PC-9 (cell line): Measurements from ENCODE around the gene TNFAIP6. TPM values are rescaled to one million over a fixed set of nuclear protein-coding genes. Genes with fewer than 3 reads are reported as not detected.

Experiments used
- BruUV-seq: library from RNA; stranded (reverse); fragments of 400-500 nt; replicated peaks from 2 replicates; lab custom pipeline; 2021; lab: Mats Ljungman, UMichigan
- CTCF ChIA-PET: fragments of 300-600 bp; sonication (Branson Sonifier 250); formaldehyde crosslinking; loops from one replicate; lab custom pipeline; 2022; ENCODE audit warnings: antibody characterized with exemption; lab: Charles Lee
- POLR2A ChIA-PET: fragments of 300-600 bp; sonication (Branson Sonifier 250); formaldehyde crosslinking; loops from one replicate; lab custom pipeline; 2022; ENCODE audit warnings: antibody characterized with exemption; ENCODE audit not compliant: unreplicated experiment; lab: Charles Lee
- DNase-seq, 2 experiments: peaks; one replicate each; pipeline versions ENCODE4 v3.0.0 to v3.0.0-alpha.2; 2015 to 2022; ENCODE audit warnings: mixed read lengths in 1 of 2
- H2AFZ ChIP-seq: fragments of 200-600 bp; sonication (generic); 2 replicates; pipeline ENCODE4 v1.8.1; 2017; ENCODE audit warnings: antibody characterized with exemption
- H3F3A ChIP-seq: fragments of 200-600 bp; sonication (generic); 2 replicates; pipeline ENCODE4 v1.8.1; 2017; ENCODE audit warnings: antibody characterized with exemption, mild to moderate bottlenecking, low read depth; ENCODE audit not compliant: insufficient read depth
- H3K27ac ChIP-seq: fragments of 200-600 bp; sonication (generic); 2 replicates; pipeline ENCODE4 v1.6.1; 2016; ENCODE audit warnings: mixed run types
- H3K27me3 ChIP-seq: fragments of 200-600 bp; sonication (generic); 2 replicates; pipeline ENCODE4 v1.6.1; 2016; ENCODE audit warnings: low read depth, mixed run types; ENCODE audit not compliant: insufficient read depth
- H3K36me3 ChIP-seq: fragments of 200-600 bp; sonication (generic); 2 replicates; pipeline ENCODE4 v1.6.1; 2016; ENCODE audit warnings: low read depth, mixed run types
- H3K4me1 ChIP-seq: fragments of 200-600 bp; sonication (generic); replicated peaks from 2 replicates; pipeline ENCODE4 v1.6.1; 2016; ENCODE audit warnings: mixed run types; ENCODE audit not compliant: insufficient read depth
- H3K4me2 ChIP-seq: fragments of 200-600 bp; sonication (generic); 2 replicates; pipeline ENCODE4 v1.6.1; 2017; ENCODE audit warnings: mixed run types
- H3K4me3 ChIP-seq: fragments of 200-600 bp; sonication (generic); 2 replicates; pipeline ENCODE4 v1.6.1; 2016; ENCODE audit warnings: mixed run types
- H3K79me2 ChIP-seq: fragments of 200-600 bp; sonication (generic); 2 replicates; pipeline ENCODE4 v1.6.1; 2017; ENCODE audit warnings: low read depth, mixed run types
- H3K9me2 ChIP-seq: fragments of 200-600 bp; sonication (generic); 2 replicates; pipeline ENCODE4 v1.8.1; 2017; ENCODE audit warnings: mild to moderate bottlenecking; ENCODE audit not compliant: insufficient read depth
- H3K9me3 ChIP-seq: fragments of 200-600 bp; sonication (generic); 2 replicates; pipeline ENCODE4 v1.8.1; 2016; ENCODE audit warnings: low read depth; ENCODE audit not compliant: insufficient read depth
- H4K20me1 ChIP-seq: fragments of 200-600 bp; sonication (generic); 2 replicates; pipeline ENCODE4 v1.8.1; 2017; ENCODE audit not compliant: insufficient read depth
- EZH2 ChIP-seq: fragments of 200-600 bp; sonication (generic); IDR thresholded peaks from 2 replicates; pipeline ENCODE4 v1.8.0; 2017; ENCODE audit warnings: antibody characterized with exemption, low read depth
- intact Hi-C: fragments of 100-400 bp; cut with micrococcal nuclease; formaldehyde crosslinking; loops from one replicate; pipeline ENCODE4 v1.10.0; 2022; ENCODE audit not compliant: unreplicated experiment
- total RNA-seq: library from RNA; stranded (reverse); gene quantifications from 2 replicates; pipeline ENCODE4 v1.2.3, GENCODE V29; 2021
- TF ChIP-seq, protein P1 (sequence below): fragments of 200-600 bp; sonication (generic); conservative IDR thresholded peaks from 2 replicates; pipeline ENCODE4 v1.6.1; 2017; ENCODE audit warnings: mixed run types, antibody characterized with exemption, mild to moderate bottlenecking, moderate library complexity

TNFAIP6 gene
- total RNA-seq, 1 experiment from 2014 or later = not detected

DNA sequence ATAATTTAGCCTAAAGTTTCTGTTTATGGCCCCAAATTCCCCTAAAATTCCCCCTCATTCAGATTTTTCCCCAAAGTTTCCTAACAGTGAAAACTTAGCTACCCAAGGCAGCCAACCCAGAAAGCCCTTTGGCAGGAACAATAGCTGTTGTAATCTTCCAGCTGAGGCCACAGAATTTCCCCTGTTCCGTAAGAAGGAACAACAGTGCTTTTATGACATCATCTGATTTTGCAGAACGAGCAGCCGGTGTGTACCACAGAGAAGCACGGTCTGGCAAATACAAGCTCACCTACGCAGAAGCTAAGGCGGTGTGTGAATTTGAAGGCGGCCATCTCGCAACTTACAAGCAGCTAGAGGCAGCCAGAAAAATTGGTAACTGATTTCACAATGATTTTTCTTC lies 6.3 kb downstream of the TNFAIP6 start:
- Histone ChIP-seq H3F3A (no peaks in the 10 kb centered on the region), H3K79me2 (no peaks in the 10 kb centered on the region), H3K4me1 (no peaks in the 10 kb centered on the region), H3K4me2 (no peak overlapping the region), H3K4me3 (no peak overlapping the region), H3K9me3 (no peaks in the 10 kb centered on the region), H3K27ac (no peak overlapping the region), H3K9me2 (no peaks in the 10 kb centered on the region), H2AFZ (no peak overlapping the region), H3K27me3 (no peaks in the 10 kb centered on the region), H4K20me1 (no peaks in the 10 kb centered on the region), H3K36me3 (no peaks in the 10 kb centered on the region)
- POLR2A ChIA-PET = interaction anchor here (0.7 kb wide), 1 partner anchor 12 kb away, joined by 5 read pairs; no protein-coding TSS in a partner anchor
- DNase-seq = no peak
- intact Hi-C loops = no loop called here
- BruUV-seq = no TSS peak
- TF ChIP-seq, protein P1, sequence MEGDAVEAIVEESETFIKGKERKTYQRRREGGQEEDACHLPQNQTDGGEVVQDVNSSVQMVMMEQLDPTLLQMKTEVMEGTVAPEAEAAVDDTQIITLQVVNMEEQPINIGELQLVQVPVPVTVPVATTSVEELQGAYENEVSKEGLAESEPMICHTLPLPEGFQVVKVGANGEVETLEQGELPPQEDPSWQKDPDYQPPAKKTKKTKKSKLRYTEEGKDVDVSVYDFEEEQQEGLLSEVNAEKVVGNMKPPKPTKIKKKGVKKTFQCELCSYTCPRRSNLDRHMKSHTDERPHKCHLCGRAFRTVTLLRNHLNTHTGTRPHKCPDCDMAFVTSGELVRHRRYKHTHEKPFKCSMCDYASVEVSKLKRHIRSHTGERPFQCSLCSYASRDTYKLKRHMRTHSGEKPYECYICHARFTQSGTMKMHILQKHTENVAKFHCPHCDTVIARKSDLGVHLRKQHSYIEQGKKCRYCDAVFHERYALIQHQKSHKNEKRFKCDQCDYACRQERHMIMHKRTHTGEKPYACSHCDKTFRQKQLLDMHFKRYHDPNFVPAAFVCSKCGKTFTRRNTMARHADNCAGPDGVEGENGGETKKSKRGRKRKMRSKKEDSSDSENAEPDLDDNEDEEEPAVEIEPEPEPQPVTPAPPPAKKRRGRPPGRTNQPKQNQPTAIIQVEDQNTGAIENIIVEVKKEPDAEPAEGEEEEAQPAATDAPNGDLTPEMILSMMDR = no peak
- TF ChIP-seq EZH2 = no peak
- CTCF ChIA-PET = no interaction called here

DNA sequence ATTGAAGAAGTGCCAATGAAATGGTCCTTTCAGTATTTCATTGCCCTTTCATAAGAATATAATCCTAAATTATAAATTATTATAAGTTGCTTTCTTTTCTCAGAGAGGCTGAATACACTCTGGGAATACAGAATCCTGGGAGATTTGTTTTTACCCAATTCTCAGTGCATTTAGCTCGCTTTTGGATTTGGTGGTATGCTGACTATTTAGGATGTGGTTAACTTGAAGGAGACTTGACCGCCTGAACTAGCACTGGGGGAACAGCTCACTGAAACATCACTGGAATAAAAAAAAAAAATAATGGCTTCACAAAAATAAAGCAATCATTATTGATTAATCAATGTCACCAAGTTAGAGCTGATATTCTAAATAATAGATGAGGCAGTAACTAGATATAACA lies 10.2 kb downstream of the TNFAIP6 start:
- TF ChIP-seq EZH2 = no peak
- TF ChIP-seq, protein P1 = no peak
- H3K9me2 ChIP-seq = no peaks in the 10 kb centered on the region
- intact Hi-C loops = no loop called here
- H3K27me3 ChIP-seq = no peaks in the 10 kb centered on the region
- no peaks in the 10 kb centered on the region for H3K36me3 ChIP-seq
- ChIA-PET POLR2A (no interaction called here), CTCF (no interaction called here)
- H3K4me3 ChIP-seq = no peak overlapping the region
- BruUV-seq = no TSS peak
- H4K20me1 ChIP-seq = no peaks in the 10 kb centered on the region
- no peak overlapping the region for H3K27ac ChIP-seq
- no peak for DNase-seq
- no peaks in the 10 kb centered on the region for H3K4me1 ChIP-seq
- H3F3A ChIP-seq = no peaks in the 10 kb centered on the region
- H3K4me2 ChIP-seq = no peak overlapping the region
- no peaks in the 10 kb centered on the region for H3K79me2 ChIP-seq
- no peak overlapping the region for H2AFZ ChIP-seq
- no peaks in the 10 kb centered on the region for H3K9me3 ChIP-seq

DNA sequence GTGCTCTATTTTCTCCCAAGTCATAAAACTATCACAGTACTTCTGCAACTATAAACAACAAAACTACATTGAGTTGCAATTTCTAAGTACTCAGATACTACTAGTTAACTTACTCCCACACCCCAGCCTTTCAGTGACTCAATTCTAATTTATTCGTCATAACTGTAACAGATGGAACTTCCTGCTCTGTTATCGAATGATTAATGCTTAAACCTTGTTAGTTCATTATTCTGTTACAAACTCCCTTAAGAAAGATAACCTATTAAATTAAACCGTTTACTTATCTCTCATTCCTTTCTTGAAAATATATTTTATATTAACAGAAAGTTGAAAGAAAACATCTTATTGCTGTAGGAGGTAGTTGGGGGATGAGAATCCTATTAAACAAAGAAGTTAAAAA lies 17.0 kb downstream of the TNFAIP6 start:
- no peak overlapping the region for H3K27ac ChIP-seq
- POLR2A ChIA-PET = no interaction called here

More for the DNA sequence above, 17.0 kb downstream of the TNFAIP6 start:
- Histone ChIP-seq H2AFZ (no peak overlapping the region), H4K20me1 (no peaks in the 10 kb centered on the region), H3K9me3 (no peaks in the 10 kb centered on the region), H3K4me1 (no peaks in the 10 kb centered on the region), H3K4me2 (no peak overlapping the region), H3K9me2 (no peaks in the 10 kb centered on the region), H3K36me3 (no peaks in the 10 kb centered on the region), H3F3A (no peaks in the 10 kb centered on the region), H3K79me2 (no peaks in the 10 kb centered on the region), H3K27me3 (no peaks in the 10 kb centered on the region), H3K4me3 (no peak overlapping the region)
- CTCF ChIA-PET = no interaction called here
- intact Hi-C loops = no loop called here
- no peak for DNase-seq
- TF ChIP-seq, protein P1 = no peak
- TF ChIP-seq EZH2 = no peak
- BruUV-seq = no TSS peak
